IMR-90 (cell line): ENCODE data around the gene NCBP2L. TPM values are rescaled to one million over a fixed set of nuclear protein-coding genes. Genes with fewer than 3 reads are reported as not detected.

Experiments
- polyA plus RNA-seq, 3 experiments: library from polyadenylated mRNA; depleted of rRNA; stranded (reverse); fragments of >200 nt; gene quantifications; 2 replicates each; pipeline ENCODE4 v1.2.3, GENCODE V29; 2012; ENCODE audit warnings: low replicate concordance in 1 of 3
- total RNA-seq: library from RNA; depleted of rRNA; stranded (reverse); fragments of >200 nt; gene quantifications from 2 replicates; pipeline ENCODE4 v1.2.3, GENCODE V29; 2012; rRNA removed

NCBP2L gene
- total and polyA plus RNA-seq, 2 of the 4 experiments (the other 2 are of a cell fraction): not detected

Other genes with a start within 250 kb of the NCBP2L start
- 137 and 162 TPM in 2 replicates for gene PRPS1, start 149.2 kb upstream of the NCBP2L start, total RNA-seq
- 113 and 118 TPM in 2 replicates for gene PRPS1, start 149.2 kb upstream of the NCBP2L start, polyA plus RNA-seq (2012; rRNA removed)
- 9.9 and 13.1 TPM in 2 replicates for gene TSC22D3, start 1.9 kb upstream of the NCBP2L start, total RNA-seq
- 14.0 and 14.5 TPM in 2 replicates for gene TSC22D3, start 1.9 kb upstream of the NCBP2L start, polyA plus RNA-seq (2012; rRNA removed)
- 3.3 and 4.7 TPM in 2 replicates for gene MID2, start 48.1 kb downstream of the NCBP2L start, total RNA-seq
- gene MID2, start 48.1 kb downstream of the NCBP2L start, polyA plus RNA-seq (2012; rRNA removed): 0.90 and 1.1 TPM in 2 replicates
- gene TEX13B, start 204.6 kb downstream of the NCBP2L start, total RNA-seq: not detected in 2 replicates
- not detected in 2 replicates for gene TEX13B, start 204.6 kb downstream of the NCBP2L start, polyA plus RNA-seq (2012; rRNA removed)